GM19025 (cell line): Measurements from ENCODE around the gene MRPS9.

Experiments
- ATAC-seq: cut with Tn5 transposase; IDR thresholded peaks from one replicate; pipeline ENCODE4 v1.9.1; 2021; ENCODE audit warnings: mild to moderate bottlenecking, low read depth, moderate library complexity; ENCODE audit not compliant: unreplicated experiment

The MRPS9 gene

GRCh38 chr2:105117565-105117964 is 79.7 kb downstream of the MRPS9 start:
- ATAC-seq = no peak

GRCh38 chr2:105118960-105119359 is 81.1 kb downstream of the MRPS9 start:
- no peak for ATAC-seq

DNA sequence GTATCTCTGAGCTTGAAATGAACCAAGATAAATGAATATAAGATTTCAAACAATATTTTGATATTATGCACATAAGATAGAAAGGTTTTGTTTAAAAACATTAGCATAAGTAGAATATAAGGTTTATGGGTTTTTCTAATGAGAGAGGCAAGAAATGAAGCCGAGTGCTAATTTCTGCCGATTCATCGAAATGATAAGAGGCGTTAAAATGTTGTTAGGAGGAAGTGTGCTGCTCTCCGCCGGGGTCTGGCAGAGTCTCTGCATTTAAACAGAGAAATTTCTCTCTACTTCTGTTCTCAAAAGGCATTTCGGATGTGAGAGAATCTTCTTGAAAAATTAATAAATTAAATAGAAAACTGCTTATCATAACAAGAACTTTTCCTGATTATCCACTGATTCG is 83.6 kb downstream of the MRPS9 start:
- ATAC-seq = no peak

- no peak for ATAC-seq
Observed at GRCh38 chr2:105125428-105125827, 87.6 kb downstream of the MRPS9 start.

DNA sequence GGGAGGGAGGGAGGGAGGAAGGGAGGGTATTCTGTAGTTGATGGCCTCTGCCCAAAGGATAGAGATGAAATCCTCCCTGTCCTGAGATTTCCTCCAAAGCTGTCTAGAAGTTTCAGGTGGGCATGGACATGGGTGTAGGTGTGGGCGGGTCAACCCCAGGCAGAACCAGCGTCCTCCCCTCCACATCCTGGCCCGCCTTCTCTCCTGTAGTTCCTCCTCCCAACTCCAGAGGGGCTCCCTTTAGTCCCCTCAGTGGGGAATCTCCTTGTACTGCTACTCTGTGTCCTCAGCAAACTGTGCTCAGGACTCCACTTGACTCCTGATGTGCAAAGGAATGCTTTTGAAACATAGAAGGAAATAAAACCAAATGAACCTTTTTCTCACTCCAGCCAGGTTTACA is 88.1 kb downstream of the MRPS9 start:
- no peak for ATAC-seq

DNA sequence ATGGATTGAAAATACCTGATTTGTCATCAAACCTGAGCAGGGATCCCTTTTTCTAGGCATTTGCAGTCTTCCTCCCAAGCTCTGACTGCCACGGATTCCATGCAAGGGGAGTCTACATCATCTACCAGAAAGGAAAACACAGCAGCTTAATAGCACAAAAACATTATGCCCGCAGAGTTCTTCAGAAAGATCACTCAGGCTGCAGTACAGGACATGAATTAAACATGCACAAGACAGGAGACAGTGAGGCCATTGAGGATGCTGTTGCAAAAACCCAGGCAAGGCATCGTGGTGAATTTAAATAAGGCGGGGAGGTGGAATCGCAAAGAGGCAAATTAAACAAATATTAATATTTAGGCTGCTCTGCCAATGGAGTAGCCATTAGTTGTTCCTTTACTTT is 88.5 kb downstream of the MRPS9 start:
- no peak for ATAC-seq

GRCh38 chr2:105127289-105127915 is 89.5 kb downstream of the MRPS9 start:
- ATAC-seq = no peak

DNA sequence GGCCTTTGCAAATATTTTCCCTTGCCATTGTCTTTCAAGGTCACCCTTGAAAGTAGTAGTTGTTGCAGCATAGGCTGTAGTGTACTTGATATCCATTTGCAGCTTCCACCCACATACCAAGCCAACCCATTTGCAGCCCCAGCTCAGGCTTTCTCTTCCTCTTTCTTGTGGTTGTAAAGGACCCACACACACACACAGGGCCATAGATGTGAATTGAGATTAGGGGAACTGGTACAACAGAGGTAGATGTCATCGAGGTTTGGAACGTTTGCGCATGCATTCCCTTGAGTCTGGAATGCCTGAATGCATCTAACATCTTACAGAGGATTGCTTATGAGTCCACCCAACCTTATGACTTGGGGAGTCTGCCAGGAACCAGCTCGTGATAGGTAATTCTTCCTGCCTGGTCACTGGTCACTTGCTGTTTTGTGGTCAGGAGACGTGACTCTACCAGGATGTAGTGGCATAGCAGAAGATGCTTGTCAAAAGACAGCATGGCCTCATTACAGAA is 91.9 kb downstream of the MRPS9 start:
- ATAC-seq = peak; percentile 78

- no peak for ATAC-seq
Observed at GRCh38 chr2:105130546-105130945, 92.7 kb downstream of the MRPS9 start.

GRCh38 chr2:105134081-105134480 is 96.2 kb downstream of the MRPS9 start:
- no peak for ATAC-seq

DNA sequence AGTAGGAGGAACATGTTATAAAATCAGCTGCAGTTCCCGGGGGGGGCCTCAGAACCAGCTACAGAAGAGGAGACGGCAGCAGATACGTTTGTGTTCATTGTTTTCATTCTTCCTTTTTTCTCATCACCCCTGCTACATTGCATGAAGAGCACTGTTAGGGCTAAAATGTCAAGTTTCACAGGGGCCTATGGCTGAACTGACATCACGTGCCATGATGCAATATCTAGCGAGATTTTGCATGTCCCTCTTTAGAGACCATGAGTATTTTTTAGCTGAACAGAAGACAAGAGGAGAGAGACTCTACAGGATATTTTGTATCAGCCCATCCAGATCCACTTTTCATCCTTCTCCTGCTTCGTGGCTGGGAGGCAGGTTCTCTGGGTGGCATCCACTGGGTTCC is 97.6 kb downstream of the MRPS9 start:
- ATAC-seq = no peak

- no peak for ATAC-seq
Observed at GRCh38 chr2:105136394-105136793, 98.5 kb downstream of the MRPS9 start.

GRCh38 chr2:105138643-105139042 is 100.8 kb downstream of the MRPS9 start:
- no peak for ATAC-seq

- ATAC-seq = no peak
Observed at GRCh38 chr2:105139556-105140239, 101.8 kb downstream of the MRPS9 start.

GRCh38 chr2:105140240-105140568 is 102.3 kb downstream of the MRPS9 start:
- ATAC-seq = no peak

DNA sequence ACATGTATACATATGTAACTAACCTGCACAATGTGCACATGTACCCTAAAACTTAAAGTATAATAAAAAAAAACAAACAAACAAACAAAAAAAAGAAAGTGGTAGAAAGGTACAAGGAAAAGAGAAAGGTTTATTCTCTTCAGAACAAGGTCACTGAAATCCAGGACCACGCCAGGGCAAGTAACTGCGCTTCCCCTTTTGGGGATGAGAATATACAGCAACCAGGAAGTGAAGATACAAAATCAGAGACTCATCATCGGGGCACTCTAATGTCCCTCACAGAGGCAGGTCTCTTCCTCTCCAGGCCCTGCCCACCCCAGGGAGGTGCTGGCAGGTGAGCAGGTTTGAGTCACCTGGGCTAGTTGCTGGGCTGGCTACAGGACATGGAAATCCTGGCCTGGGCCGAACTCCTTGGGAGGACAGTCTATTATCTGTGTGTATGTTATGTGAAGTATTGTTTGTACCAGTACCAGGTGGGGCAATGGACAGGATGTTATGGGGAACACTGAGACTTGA is 103.3 kb downstream of the MRPS9 start:
- ATAC-seq = no peak

- no peak for ATAC-seq
Observed at GRCh38 chr2:105142239-105142638, 104.4 kb downstream of the MRPS9 start.

DNA sequence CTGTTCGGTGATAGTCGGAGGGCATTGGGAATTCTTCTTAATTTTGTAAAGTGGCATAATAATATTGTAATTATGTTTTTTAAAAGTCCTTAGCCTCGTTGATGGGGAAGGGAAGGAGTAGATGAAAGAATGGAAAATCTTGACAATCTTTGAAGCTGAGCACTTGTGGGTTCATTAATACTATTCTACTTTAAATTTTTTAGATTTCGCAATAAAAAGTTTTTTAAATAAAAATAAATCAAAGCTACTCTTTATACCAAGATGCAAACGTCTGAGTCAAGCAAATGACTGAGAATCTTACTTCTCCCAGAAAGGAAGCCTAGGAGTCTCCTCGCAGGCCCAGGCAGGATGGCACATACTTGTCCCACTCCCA is 105.2 kb downstream of the MRPS9 start:
- ATAC-seq = no peak

GRCh38 chr2:105143467-105144151 is 105.7 kb downstream of the MRPS9 start:
- no peak for ATAC-seq

DNA sequence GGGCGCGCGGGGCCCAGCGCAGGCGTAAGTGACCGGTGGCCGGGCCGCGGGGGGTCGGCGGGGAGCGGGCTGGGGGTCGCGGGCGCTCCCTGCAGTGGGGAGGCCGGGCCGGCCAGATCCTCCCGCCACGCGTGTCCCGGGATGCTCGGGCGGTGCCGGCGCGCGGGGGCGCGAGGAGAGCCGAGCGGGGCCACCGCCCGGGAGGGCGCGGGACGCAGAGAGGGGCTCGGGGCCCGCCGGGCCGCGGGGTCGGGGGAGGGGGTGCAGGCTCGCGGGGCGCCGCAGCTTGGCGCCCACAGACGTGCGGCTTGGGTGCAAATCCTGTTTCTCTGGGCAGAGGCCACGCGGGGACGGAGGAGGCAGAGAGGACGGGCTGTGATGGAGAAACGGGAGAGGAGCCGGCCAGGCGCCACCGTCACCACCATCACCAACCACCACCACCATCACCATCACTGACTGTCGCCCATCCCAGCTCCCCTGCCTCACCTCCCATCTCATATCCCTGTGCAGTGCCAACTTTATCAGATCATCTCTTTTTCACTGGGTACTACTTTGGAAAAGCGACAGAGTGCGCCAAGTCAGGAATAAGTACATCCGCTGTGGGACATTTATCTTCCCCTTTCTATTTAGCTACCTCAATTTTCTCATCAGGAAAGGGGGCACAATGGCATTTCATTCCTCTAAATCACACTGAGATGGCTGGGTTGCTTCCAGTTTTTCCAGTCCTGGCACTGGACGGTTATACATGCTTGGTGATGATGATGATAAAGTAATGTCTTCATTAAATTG is 106.5 kb downstream of the MRPS9 start:
- ATAC-seq = no peak

GRCh38 chr2:105144941-105145300 is 107.1 kb downstream of the MRPS9 start:
- ATAC-seq = peak; percentile 51
